Chondrocyte (in vitro differentiated cells): Measurements from ENCODE around the gene ATP6V1F. TPM values are rescaled to one million over a fixed set of nuclear protein-coding genes. Genes with fewer than 3 reads are reported as not detected.
A peak's percentile ranks its signal among the peaks of the same experiment; 100 is the strongest.

Experiments used
- DNase-seq: peaks from one replicate; pipeline ENCODE4 v3.0.0; 2021; ENCODE audit warnings: mixed read lengths, low spot score
- H3K27ac Mint-ChIP-seq: one replicate; pipeline ENCODE4 v1.8.0; 2021; ENCODE audit warnings: mild to moderate bottlenecking, moderate library complexity, mixed read lengths; ENCODE audit not compliant: unreplicated experiment
- H3K27me3 Mint-ChIP-seq: 2 replicates; pipeline ENCODE4 v1.8.0; 2021; ENCODE audit warnings: low read depth, mixed read lengths
- H3K36me3 Mint-ChIP-seq: 2 replicates; pipeline ENCODE4 v1.8.0; 2021; ENCODE audit warnings: low read depth, mixed read lengths
- H3K4me1 Mint-ChIP-seq: 2 replicates; pipeline ENCODE4 v1.8.0; 2021; ENCODE audit warnings: low read depth, mild to moderate bottlenecking, mixed read lengths
- H3K4me3 Mint-ChIP-seq: one replicate; pipeline ENCODE4 v1.8.0; 2021; ENCODE audit warnings: mild to moderate bottlenecking, moderate library complexity, mixed read lengths; ENCODE audit not compliant: unreplicated experiment
- H3K9me3 Mint-ChIP-seq: 2 replicates; pipeline ENCODE4 v1.8.0; 2021; ENCODE audit warnings: low read depth, mixed read lengths
- total RNA-seq: library from RNA; stranded (reverse); gene quantifications from 3 replicates; pipeline ENCODE4 v1.2.1, GENCODE V29; 2021
- TF ChIP-seq, protein P1 (sequence below): fragments of 200-600 bp; sonication (generic); IDR thresholded peaks from 2 replicates; pipeline ENCODE4 v1.5.0; 2021; ENCODE audit warnings: antibody characterized with exemption, mild to moderate bottlenecking, moderate library complexity

The ATP6V1F gene
- total RNA-seq, 1 donor from 2014 or later, result 154 TPM

DNA sequence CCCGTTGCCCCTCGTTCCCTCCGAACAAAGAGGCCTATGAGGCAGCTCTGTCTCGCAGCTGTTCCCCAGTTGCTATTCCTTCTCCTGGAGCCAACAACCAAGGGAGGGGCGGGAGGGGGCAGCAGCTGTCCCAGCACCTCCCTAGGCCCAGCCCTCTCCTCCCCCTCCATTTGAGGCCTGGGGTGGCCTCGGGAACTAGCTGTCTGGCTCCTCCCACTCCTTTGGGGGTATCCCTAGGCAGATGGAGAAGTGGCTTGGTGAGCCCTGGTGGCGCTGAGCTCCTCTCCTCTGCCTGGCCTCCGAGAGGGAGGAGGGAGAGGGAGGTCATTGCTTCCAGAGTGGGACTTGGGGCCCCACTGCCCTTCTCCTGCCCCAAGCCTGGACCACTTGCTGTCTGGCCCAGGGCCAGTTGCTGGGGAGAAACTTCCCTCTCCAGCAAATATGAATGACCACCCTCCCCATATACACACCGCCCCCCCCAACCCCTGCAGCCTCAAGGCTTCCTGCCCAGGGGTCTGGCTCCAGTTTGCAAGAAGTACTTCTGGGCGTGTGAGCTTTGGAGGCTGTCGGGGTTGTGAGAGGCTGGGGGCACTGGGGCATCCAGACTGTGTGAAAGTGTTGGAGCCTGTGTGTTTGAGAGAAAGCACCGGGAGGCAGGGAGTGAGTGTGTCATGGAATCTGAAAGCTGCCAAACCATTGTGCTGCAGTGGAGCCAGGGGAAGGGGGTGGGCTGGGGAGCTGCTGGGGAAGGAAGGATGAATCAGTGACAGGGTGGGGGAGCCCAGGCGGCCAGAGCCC is 29.3 kb upstream of the ATP6V1F start:
- H3K4me3 Mint-ChIP-seq, result peak overlapping the region; percentile 89
- H3K36me3 Mint-ChIP-seq, result peaks cover 7% of the 10 kb centered on the region
- no peaks in the 10 kb centered on the region for H3K27me3 Mint-ChIP-seq
- H3K27ac Mint-ChIP-seq, result peak overlapping the region; percentile 88
- TF ChIP-seq, protein P1, sequence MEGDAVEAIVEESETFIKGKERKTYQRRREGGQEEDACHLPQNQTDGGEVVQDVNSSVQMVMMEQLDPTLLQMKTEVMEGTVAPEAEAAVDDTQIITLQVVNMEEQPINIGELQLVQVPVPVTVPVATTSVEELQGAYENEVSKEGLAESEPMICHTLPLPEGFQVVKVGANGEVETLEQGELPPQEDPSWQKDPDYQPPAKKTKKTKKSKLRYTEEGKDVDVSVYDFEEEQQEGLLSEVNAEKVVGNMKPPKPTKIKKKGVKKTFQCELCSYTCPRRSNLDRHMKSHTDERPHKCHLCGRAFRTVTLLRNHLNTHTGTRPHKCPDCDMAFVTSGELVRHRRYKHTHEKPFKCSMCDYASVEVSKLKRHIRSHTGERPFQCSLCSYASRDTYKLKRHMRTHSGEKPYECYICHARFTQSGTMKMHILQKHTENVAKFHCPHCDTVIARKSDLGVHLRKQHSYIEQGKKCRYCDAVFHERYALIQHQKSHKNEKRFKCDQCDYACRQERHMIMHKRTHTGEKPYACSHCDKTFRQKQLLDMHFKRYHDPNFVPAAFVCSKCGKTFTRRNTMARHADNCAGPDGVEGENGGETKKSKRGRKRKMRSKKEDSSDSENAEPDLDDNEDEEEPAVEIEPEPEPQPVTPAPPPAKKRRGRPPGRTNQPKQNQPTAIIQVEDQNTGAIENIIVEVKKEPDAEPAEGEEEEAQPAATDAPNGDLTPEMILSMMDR, result no peak
- no peaks in the 10 kb centered on the region for H3K9me3 Mint-ChIP-seq
- DNase-seq, result no peak
- H3K4me1 Mint-ChIP-seq, result peaks cover 55% of the 10 kb centered on the region

DNA sequence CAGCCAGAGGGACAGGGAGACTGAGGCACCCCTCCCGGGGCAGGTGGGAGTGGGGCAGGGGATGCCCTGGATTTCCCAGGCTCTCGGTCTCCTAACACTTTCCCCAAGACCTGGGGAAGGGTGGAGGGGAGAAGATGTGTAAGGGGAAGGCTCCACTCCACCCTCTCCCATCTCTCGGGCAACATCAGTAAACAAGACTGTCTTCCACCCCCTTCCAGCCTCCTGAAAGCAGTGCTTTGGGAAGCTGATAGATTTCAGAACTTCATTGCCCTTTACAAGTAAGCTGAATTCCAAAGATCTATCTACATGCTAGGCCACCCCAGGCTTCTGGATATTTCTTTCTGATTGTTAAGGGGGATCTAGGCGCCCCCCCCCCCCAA is 28.7 kb upstream of the ATP6V1F start:
- TF ChIP-seq, protein P1, result no peak
- Mint-ChIP-seq H3K4me1 (peaks cover 50% of the 10 kb centered on the region), H3K36me3 (peaks cover 9% of the 10 kb centered on the region), H3K27ac (peak overlapping the region; percentile 88), H3K27me3 (no peaks in the 10 kb centered on the region), H3K4me3 (peak overlapping the region; percentile 89), H3K9me3 (no peaks in the 10 kb centered on the region)
- no peak for DNase-seq

DNA sequence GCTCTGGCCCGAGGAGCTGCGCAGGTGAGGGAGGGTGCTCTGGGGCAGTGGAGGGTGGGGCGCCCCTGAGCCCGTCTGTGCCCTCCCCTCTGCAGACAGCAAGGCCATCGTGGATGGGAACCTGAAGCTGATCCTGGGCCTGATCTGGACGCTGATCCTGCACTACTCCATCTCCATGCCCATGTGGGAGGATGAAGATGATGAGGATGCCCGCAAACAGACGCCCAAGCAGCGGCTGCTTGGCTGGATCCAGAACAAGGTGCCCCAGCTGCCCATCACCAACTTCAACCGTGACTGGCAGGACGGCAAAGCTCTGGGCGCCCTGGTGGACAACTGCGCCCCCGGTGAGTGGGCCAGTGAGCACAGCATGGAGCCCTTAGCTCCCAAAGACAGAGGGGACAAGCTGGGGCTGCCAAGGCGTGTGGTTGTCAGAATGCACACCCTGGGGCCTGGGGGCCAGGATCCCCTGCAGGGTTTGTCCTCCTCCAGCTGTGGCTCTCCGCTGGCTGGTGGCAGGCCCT is 27.4 kb upstream of the ATP6V1F start:
- Mint-ChIP-seq H3K27me3 (no peaks in the 10 kb centered on the region), H3K36me3 (peaks cover 13% of the 10 kb centered on the region), H3K4me3 (no peak overlapping the region), H3K9me3 (no peaks in the 10 kb centered on the region), H3K4me1 (peaks cover 41% of the 10 kb centered on the region), H3K27ac (no peak overlapping the region)
- TF ChIP-seq, protein P1, result no peak
- DNase-seq, result peak; percentile 89

DNA sequence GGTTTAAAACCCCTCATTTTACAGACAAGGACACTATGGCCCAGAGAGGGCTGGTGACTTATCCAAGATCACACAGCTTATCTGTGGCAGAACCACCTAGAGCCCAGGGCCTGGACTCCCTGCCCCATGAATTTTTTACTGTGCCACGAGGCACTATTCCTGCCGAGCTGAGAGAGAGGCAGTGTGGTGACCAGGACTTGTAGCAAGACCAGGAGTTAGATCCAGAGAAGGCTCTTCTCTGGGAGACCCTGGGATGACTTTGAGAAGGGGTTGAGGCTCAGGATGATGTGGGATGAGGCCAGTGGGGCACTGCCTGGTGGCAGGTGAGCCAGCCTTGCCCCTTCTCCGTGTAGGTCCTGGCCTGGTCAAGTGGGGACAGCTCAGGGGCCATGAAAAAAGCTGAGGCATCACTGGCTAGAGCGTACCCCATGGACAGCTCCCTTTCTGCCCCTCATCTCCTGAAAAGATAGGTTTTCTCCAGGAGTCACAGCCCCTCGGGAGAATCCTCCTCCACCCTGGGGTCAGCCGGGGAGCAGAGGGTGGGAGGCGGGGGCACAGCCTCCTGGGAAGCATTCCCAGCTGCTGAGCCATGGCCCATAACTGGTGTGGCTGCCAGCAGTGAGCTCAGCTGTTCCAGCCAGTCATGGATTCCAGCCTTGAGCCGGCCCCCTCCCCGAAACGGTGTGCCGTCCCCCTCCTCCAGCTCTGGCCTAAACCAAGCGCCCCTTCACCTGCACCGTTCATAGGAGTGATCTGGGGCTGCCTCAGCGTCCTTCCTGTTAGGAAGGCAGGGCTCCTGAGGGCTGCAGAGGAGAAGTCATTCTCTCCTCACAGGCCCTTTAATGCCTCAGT is 26.6 kb upstream of the ATP6V1F start:
- TF ChIP-seq, protein P1, result no peak
- Mint-ChIP-seq H3K27me3 (no peaks in the 10 kb centered on the region), H3K4me1 (peaks cover 36% of the 10 kb centered on the region), H3K4me3 (no peak overlapping the region), H3K9me3 (no peaks in the 10 kb centered on the region), H3K27ac (no peak overlapping the region), H3K36me3 (peaks cover 19% of the 10 kb centered on the region)
- no peak for DNase-seq

DNA sequence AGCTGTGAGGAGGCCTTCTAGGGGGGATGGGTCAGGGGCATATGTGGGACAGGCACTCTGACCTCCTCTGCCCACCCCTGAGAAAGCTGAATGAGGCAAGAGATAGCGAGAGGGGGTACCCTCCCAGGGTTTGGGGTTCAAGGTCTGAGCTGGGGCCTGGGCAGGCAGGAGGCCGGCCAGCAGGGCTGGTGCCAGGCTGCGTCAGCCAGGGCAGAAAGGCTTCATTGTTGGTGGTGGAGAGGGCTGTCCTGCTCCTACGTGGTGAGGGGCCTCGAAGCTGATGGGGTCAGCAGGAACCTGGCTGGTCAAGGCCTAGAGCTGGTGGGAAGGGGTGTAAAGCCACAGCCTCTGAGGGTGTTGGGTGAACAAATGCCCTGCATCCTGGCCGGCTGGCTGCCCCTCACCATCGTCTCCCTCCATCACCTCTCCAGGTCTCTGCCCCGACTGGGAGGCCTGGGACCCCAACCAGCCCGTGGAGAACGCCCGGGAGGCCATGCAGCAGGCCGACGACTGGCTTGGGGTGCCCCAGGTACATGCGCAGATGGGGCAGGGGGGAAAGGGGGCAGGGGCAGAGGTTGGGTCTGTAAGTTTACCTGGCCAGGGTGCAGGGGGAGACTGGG is 25.8 kb upstream of the ATP6V1F start:
- DNase-seq, result no peak
- Mint-ChIP-seq H3K36me3 (peaks cover 23% of the 10 kb centered on the region), H3K4me3 (no peak overlapping the region), H3K4me1 (peaks cover 31% of the 10 kb centered on the region), H3K27ac (no peak overlapping the region), H3K27me3 (no peaks in the 10 kb centered on the region), H3K9me3 (no peaks in the 10 kb centered on the region)
- TF ChIP-seq, protein P1, result no peak
